ENCODE measurements around the gene SLCO2A1. TPM values are rescaled to one million over a fixed set of nuclear protein-coding genes. Genes with fewer than 3 reads are reported as not detected.
A peak's percentile ranks its signal among the peaks of the same experiment; 100 is the strongest.

The SLCO2A1 gene
- polyA plus RNA-seq, 1 donor from 2014 or later = not detected

- no peak overlapping the region for H3K27ac Mint-ChIP-seq
- no peak overlapping the region for H3K4me3 Mint-ChIP-seq
- peaks cover 10% of the 10 kb centered on the region for H3K27me3 Mint-ChIP-seq
- H3K4me1 Mint-ChIP-seq = peaks cover 0 to 2% (median 0%) of the 10 kb centered on the region in 3 donors
- H3K9me3 Mint-ChIP-seq = peaks cover 0 to 7% (median 0%) of the 10 kb centered on the region in 3 donors
- H3K36me3 Mint-ChIP-seq = peaks cover 3% of the 10 kb centered on the region
Observed at GRCh38 chr3:133991637-133992036, 38.1 kb downstream of the SLCO2A1 start.

GRCh38 chr3:133991209-133991608 is 38.5 kb downstream of the SLCO2A1 start:
- H3K4me1 Mint-ChIP-seq = peaks cover 0 to 2% (median 0%) of the 10 kb centered on the region in 3 donors
- peaks cover 10% of the 10 kb centered on the region for H3K27me3 Mint-ChIP-seq
- H3K9me3 Mint-ChIP-seq = peaks cover 0 to 7% (median 0%) of the 10 kb centered on the region in 3 donors
- H3K4me3 Mint-ChIP-seq = no peak overlapping the region
- H3K27ac Mint-ChIP-seq = no peak overlapping the region
- peaks cover 3% of the 10 kb centered on the region for H3K36me3 Mint-ChIP-seq

- Mint-ChIP-seq H3K27me3 (peaks cover 11% of the 10 kb centered on the region), H3K9me3 (peaks cover 0 to 7% (median 0%) of the 10 kb centered on the region in 3 donors), H3K27ac (no peak overlapping the region), H3K4me1 (peaks cover 0 to 2% (median 0%) of the 10 kb centered on the region in 3 donors), H3K36me3 (peaks cover 3% of the 10 kb centered on the region), H3K4me3 (no peak overlapping the region)
Observed at GRCh38 chr3:133989936-133990702, 39.6 kb downstream of the SLCO2A1 start.

- Mint-ChIP-seq H3K9me3 (peaks cover 0 to 6% (median 0%) of the 10 kb centered on the region in 3 donors), H3K4me1 (peaks cover 0 to 2% (median 0%) of the 10 kb centered on the region in 3 donors), H3K27me3 (peaks cover 11% of the 10 kb centered on the region), H3K36me3 (peaks cover 3% of the 10 kb centered on the region), H3K4me3 (no peak overlapping the region), H3K27ac (no peak overlapping the region)
Observed at GRCh38 chr3:133988631-133989161, 41.0 kb downstream of the SLCO2A1 start.

- peaks cover 0 to 2% (median 0%) of the 10 kb centered on the region in 3 donors for H3K4me1 Mint-ChIP-seq
- peaks cover 3% of the 10 kb centered on the region for H3K36me3 Mint-ChIP-seq
- H3K9me3 Mint-ChIP-seq = peaks cover 0 to 4% (median 0%) of the 10 kb centered on the region in 3 donors
- H3K4me3 Mint-ChIP-seq = no peak overlapping the region
- no peak overlapping the region for H3K27ac Mint-ChIP-seq
- H3K27me3 Mint-ChIP-seq = peaks cover 9% of the 10 kb centered on the region
Observed at GRCh38 chr3:133987948-133988484, 41.7 kb downstream of the SLCO2A1 start.

GRCh38 chr3:133987136-133987535 is 42.6 kb downstream of the SLCO2A1 start:
- Mint-ChIP-seq H3K4me3 (no peak overlapping the region), H3K4me1 (peaks cover 0 to 2% (median 0%) of the 10 kb centered on the region in 3 donors), H3K36me3 (peaks cover 3% of the 10 kb centered on the region), H3K9me3 (peaks cover 0 to 4% (median 0%) of the 10 kb centered on the region in 3 donors), H3K27me3 (peaks cover 9% of the 10 kb centered on the region), H3K27ac (no peak overlapping the region)

GRCh38 chr3:133986311-133986710 is 43.4 kb downstream of the SLCO2A1 start:
- peaks cover 5% of the 10 kb centered on the region for H3K27me3 Mint-ChIP-seq
- peaks cover 3% of the 10 kb centered on the region for H3K36me3 Mint-ChIP-seq
- H3K4me3 Mint-ChIP-seq = no peak overlapping the region
- H3K4me1 Mint-ChIP-seq = peaks cover 0 to 2% (median 0%) of the 10 kb centered on the region in 3 donors
- no peak overlapping the region for H3K27ac Mint-ChIP-seq
- H3K9me3 Mint-ChIP-seq = peaks cover 0 to 4% (median 0%) of the 10 kb centered on the region in 3 donors

- Mint-ChIP-seq H3K27ac (no peak overlapping the region), H3K27me3 (peaks cover 3% of the 10 kb centered on the region), H3K9me3 (peaks cover 0 to 2% (median 0%) of the 10 kb centered on the region in 3 donors), H3K4me1 (peaks cover 0 to 2% (median 0%) of the 10 kb centered on the region in 3 donors), H3K36me3 (peaks cover 3% of the 10 kb centered on the region), H3K4me3 (no peak overlapping the region)
Observed at GRCh38 chr3:133984975-133985374, 44.8 kb downstream of the SLCO2A1 start.

- H3K36me3 Mint-ChIP-seq = no peaks in the 10 kb centered on the region
- peaks cover 3% of the 10 kb centered on the region for H3K27me3 Mint-ChIP-seq
- H3K27ac Mint-ChIP-seq = peak overlapping the region in 1 of 3 donors; percentile 33
- no peak overlapping the region for H3K4me3 Mint-ChIP-seq
- peaks cover 0 to 2% (median 0%) of the 10 kb centered on the region in 3 donors for H3K9me3 Mint-ChIP-seq
- peaks cover 0 to 2% (median 0%) of the 10 kb centered on the region in 3 donors for H3K4me1 Mint-ChIP-seq
Observed at GRCh38 chr3:133983576-133984560, 45.9 kb downstream of the SLCO2A1 start.

GRCh38 chr3:133983126-133983525 is 46.6 kb downstream of the SLCO2A1 start:
- Mint-ChIP-seq H3K27me3 (peaks cover 3% of the 10 kb centered on the region), H3K27ac (no peak overlapping the region), H3K4me3 (no peak overlapping the region), H3K9me3 (no peaks in the 10 kb centered on the region), H3K4me1 (peaks cover 0 to 2% (median 0%) of the 10 kb centered on the region in 3 donors), H3K36me3 (no peaks in the 10 kb centered on the region)

- H3K27me3 Mint-ChIP-seq = peaks cover 1% of the 10 kb centered on the region
- H3K27ac Mint-ChIP-seq = no peak overlapping the region
- H3K9me3 Mint-ChIP-seq = no peaks in the 10 kb centered on the region
- no peak overlapping the region for H3K4me3 Mint-ChIP-seq
- no peaks in the 10 kb centered on the region for H3K4me1 Mint-ChIP-seq
- H3K36me3 Mint-ChIP-seq = no peaks in the 10 kb centered on the region
Observed at GRCh38 chr3:133980550-133980949, 49.2 kb downstream of the SLCO2A1 start.

GRCh38 chr3:133980035-133980434 is 49.7 kb downstream of the SLCO2A1 start:
- Mint-ChIP-seq H3K27ac (no peak overlapping the region), H3K4me1 (no peaks in the 10 kb centered on the region), H3K27me3 (no peaks in the 10 kb centered on the region), H3K4me3 (no peak overlapping the region), H3K36me3 (no peaks in the 10 kb centered on the region), H3K9me3 (no peaks in the 10 kb centered on the region)

- Mint-ChIP-seq H3K27ac (no peak overlapping the region), H3K4me3 (no peak overlapping the region), H3K9me3 (no peaks in the 10 kb centered on the region), H3K36me3 (no peaks in the 10 kb centered on the region), H3K4me1 (no peaks in the 10 kb centered on the region), H3K27me3 (peaks cover 3% of the 10 kb centered on the region)
Observed at GRCh38 chr3:133979553-133979952, 50.2 kb downstream of the SLCO2A1 start.

- H3K27me3 Mint-ChIP-seq = peaks cover 3% of the 10 kb centered on the region
- peaks cover 0 to 4% (median 0%) of the 10 kb centered on the region in 3 donors for H3K9me3 Mint-ChIP-seq
- H3K36me3 Mint-ChIP-seq = no peaks in the 10 kb centered on the region
- no peak overlapping the region for H3K4me3 Mint-ChIP-seq
- no peaks in the 10 kb centered on the region for H3K4me1 Mint-ChIP-seq
- no peak overlapping the region for H3K27ac Mint-ChIP-seq
Observed at GRCh38 chr3:133977568-133977967, 52.2 kb downstream of the SLCO2A1 start.
